Spleen (tissue), 7 donors: ENCODE results near the gene NEK5.

Experiments used
- CTCF ChIP-seq, 11 experiments: fragments of 200-600 bp in 7 of 11; fragments of 450-650 bp in 4 of 11; sonication (generic) in 4 of 11; IDR thresholded peaks in 8 of 11; conservative IDR thresholded peaks in 3 of 11; 1 replicate in 7 of 11; 2 replicates in 4 of 11; pipeline versions ENCODE4 v1.4.0 to v1.8.0; 2016 to 2021; ENCODE audit warnings: antibody characterized with exemption in 11 of 11, inconsistent platforms in 4 of 11, mild to moderate bottlenecking in 1 of 11
- POLR2A ChIP-seq, 3 donors: fragments of 450-650 bp; IDR thresholded peaks; one replicate each; pipeline ENCODE4 v1.5.1; 2017; ENCODE audit warnings: antibody characterized with exemption in 3 of 3, mild to moderate bottlenecking in 1 of 3
- POLR2AphosphoS5 ChIP-seq, 3 donors: sonication (generic); formaldehyde crosslinking; IDR thresholded peaks; one replicate each; pipeline ENCODE4 v1.5.1; 2017; ENCODE audit warnings: antibody characterized with exemption in 3 of 3
- donor health status: DM: no; HTN: no; CAD: no; lungs with moderate emphysema.
- donor health status: DM: no; HTN: no; CAD: no.
- donor health status: DM: no; HTN: no; CAD: no.

- no peak for TF ChIP-seq CTCF (IDR thresholded peaks at IDR 0.05 in 8 of 11, conservative IDR thresholded peaks at IDR 0.05 in 3 of 11)
- no peak for TF ChIP-seq POLR2AphosphoS5 (IDR thresholded peaks at IDR 0.05)
- TF ChIP-seq POLR2A (IDR thresholded peaks at IDR 0.05): no peak
These were observed 32.8 kb downstream of the NEK5 start for GRCh38 chr13:52096062-52096461.
